ENCODE results near the gene EEF2K.
"Not testable (repeated sequence)": the region's sequence is repeated elsewhere in the genome, so short reads cannot be mapped to it uniquely, and the experiment has no call there.

EEF2K gene

DNA sequence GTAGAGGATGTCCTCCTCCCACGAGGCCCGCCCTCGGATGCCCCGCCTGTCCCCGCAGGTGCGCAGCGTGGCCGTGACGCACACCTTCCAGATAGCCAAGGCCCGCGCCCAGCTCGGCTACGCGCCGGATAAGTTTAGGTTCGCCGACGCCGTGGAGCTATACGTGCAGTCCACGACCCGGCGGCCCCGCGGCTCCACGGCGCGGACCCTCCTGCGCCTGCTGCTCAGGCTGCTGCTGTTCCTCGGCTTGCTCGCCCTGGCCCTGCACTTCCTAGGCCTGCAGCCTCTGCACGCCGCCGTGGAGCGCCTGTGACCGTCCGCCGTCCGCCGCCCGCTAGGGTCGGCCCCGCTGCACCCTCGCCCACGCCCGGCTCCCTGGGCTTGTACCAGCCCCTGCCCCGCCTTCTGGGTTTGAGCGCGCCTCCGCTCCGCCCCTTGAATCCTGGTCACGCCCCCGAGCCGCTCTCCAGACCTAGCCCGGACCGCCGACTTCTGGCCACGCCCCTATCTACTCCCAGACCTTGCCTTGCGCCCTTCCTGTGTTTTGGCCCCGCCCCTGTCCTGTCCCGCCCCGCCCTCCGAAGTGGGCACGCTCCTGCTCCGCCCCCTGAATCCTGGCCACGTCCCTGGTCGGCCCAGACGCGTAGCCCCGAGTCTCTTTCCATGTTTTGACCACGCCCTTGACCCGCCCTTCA lies 15.8 kb upstream of the EEF2K start:
- peak; percentile 98 for DNase-seq (ENCODE audit: low read depth)

DNA sequence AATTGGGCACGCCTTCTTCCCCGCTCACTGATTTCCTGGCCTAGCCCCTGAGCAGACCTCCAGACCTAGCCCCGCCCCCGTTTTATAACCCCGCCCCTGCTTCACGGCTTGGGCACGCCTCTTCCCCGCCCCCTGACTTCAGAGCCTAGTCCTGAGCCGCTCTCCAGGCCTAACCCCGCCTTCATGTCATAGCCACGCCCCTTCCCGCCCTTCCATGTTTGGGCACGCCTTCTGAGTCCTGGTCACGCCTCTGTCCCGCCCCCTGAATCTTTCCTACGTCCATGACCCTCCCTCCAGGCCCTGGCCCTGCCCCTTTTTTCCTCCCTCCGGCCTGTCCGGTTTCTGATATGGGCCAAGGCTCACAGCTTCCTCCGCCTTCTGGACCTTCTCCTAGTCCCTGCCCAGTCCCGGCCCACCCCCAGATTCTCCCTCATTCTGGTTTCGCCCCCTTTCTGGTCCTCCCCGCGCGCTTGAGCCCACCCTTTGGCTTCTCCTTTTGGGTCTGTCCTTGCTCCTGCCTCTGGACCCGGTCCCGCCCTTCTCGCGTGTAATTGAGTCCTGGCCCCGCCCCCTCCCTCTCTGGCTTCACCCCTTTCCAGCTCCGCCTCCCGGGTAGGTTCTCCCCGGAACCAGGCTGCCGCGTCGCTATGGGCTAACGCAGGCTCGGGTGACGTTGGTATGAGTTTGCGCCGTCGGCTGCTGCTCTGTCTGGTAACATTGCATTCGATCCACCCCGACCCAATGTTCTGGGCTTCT lies 15.1 kb upstream of the EEF2K start:
- peak; percentile 96 for DNase-seq (ENCODE audit: low read depth)

DNA sequence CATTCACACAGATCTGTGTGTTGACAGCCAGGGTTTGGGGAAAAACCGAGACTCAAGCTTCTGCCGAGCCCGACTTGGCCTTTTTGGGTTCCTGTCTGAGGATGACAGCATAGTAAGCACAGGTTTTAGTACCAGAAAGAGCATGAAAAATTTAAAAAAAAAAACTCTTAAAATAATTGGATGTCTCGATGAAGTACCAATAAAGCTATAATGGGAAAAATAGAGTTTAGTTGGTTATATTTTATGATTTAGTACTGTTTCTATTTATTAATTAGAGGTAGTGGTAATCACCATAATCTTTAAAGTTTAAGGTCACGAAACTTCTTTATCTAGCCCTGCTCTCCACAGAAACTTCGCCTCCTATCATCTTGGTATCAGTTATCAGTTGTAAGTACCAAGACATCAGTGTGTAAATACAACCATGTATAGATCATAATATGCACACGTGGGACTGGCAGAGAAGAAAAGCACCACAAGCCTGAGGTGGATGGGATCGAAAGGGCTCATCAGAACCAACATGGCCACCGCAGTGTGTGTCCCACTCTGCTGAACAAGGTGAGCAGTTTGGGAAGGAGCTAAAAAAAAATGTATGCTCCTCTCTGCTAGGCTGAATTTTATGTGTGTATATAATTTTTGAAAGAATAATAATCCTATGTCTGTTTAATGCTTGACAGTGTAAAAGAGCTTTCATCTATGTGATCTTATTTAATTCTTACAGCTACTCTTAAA lies 14.4 kb upstream of the EEF2K start:
- no peak for DNase-seq (ENCODE audit: low read depth)

DNA sequence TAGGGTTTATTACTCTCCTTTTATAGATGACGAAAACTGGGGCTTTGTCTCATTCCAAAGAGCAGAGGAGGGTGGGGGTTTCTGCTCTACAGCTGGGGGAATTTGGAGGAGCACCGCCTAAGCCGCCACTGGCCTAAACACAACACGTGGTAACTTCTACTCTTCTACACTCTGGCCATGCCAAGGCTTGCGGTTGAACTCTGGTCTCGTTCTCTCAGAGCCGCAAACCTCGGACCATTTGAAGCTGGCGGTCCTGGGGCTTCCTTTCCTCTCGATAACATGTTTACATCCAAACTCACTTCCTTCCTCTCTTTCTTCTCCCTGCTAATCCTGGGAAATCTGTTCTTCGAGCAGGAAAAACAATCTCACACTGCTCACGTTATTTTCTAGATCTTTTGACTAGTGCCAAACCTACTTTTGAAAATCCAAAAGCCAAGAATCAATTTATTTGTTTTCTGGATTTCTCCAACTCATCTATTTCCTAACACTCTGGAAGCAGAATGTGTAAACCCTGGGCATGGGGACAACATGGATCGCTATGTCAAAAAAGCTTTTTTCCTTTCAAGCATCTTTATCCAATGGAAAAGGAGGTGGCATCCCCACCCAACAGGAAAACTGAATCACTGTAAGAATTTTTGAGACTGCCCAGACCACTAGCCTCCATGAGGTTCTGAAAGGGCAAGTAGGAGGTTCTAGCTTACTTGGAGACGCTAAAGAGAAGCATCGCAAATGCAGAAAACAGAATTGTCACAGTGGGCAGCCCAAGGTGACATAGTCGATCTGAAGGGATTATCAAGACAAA lies 13.6 kb upstream of the EEF2K start:
- peak; percentile 62 for DNase-seq (ENCODE audit: low read depth)

- no peak for DNase-seq (ENCODE audit: low read depth)
Measured at GRCh38 chr16:22193063-22193411, 13.0 kb upstream of the EEF2K start.

DNA sequence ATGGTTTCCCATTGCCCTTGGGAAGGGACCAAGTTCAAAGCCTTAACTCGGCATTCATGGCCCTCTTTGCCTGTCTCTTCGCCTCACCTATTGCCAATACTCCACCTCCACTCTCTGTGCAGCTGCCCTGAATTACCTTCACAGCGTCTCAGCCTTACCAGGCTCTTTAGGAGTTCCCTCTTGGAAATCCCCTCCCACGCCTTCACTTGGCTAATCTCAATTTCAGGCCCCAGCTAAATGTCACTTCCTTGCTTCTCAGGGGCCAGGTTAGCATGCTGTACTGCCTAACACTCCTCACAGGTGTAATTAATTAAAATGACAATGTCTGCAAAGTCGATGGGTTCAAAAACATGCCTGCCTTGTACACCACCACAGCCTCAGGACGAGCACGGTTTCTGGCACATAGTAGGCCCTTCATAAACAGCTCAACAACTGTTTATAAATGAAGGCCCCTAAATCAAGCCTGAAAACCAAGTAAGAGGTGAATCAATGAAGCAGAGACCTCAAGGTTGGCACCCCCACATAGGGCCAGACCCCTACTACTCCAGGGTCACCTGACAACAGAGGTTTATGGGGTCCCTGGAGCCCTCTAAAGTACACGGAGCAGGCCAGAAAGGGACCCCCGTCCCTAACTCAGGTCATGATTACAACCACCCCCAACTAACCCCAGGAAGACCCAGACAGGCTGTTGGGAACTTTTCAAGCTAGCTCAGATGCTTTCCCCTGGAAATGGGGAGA lies 11.2 kb upstream of the EEF2K start:
- no peak for DNase-seq (ENCODE audit: low read depth)

GRCh38 chr16:22195445-22195694 lies 10.7 kb upstream of the EEF2K start:
- DNase-seq (ENCODE audit: low read depth) = no peak

GRCh38 chr16:22195695-22196558 lies 10.2 kb upstream of the EEF2K start:
- DNase-seq (ENCODE audit: low read depth) = peak; percentile 77

- not testable (repeated sequence) for DNase-seq (ENCODE audit: low read depth)
Measured at GRCh38 chr16:22196559-22197168, 9.4 kb upstream of the EEF2K start.

GRCh38 chr16:22198547-22199293 lies 7.4 kb upstream of the EEF2K start:
- DNase-seq (ENCODE audit: low read depth) = no peak

GRCh38 chr16:22202261-22202637 lies 3.8 kb upstream of the EEF2K start:
- no peak for DNase-seq (ENCODE audit: low read depth)

- no peak for DNase-seq (ENCODE audit: low read depth)
Measured at GRCh38 chr16:22203091-22203490, 3.0 kb upstream of the EEF2K start.

DNA sequence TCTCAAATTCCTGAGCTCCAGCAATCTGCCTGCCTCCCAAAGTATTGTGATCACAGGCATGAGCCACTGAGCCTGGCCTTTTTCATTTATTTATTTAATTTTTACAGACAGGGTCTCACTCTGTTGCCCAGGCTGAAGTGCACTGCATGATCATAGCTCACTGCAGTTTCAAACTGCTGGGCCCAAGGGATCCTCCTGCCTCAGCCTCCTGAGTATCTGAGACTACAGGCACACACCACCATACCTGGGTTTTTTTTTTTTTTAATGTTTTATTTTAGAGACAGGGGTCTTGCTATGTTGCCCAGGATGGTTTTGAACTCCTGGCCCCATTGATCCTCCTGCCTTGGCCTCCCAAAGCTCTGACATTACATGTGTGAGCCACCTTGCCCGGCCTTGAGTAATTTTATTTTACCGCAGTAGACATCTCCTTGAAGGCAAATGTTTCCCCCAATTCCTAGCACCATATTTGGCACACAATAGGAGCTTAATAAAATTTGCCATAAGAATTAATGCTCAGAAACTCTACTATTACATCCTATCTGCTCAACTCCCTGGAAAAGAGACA lies 1.9 kb upstream of the EEF2K start:
- no peak for DNase-seq (ENCODE audit: low read depth)

- no peak for DNase-seq (ENCODE audit: low read depth)
Measured at GRCh38 chr16:22205577-22206012, 483 bp upstream of the EEF2K start.

DNA sequence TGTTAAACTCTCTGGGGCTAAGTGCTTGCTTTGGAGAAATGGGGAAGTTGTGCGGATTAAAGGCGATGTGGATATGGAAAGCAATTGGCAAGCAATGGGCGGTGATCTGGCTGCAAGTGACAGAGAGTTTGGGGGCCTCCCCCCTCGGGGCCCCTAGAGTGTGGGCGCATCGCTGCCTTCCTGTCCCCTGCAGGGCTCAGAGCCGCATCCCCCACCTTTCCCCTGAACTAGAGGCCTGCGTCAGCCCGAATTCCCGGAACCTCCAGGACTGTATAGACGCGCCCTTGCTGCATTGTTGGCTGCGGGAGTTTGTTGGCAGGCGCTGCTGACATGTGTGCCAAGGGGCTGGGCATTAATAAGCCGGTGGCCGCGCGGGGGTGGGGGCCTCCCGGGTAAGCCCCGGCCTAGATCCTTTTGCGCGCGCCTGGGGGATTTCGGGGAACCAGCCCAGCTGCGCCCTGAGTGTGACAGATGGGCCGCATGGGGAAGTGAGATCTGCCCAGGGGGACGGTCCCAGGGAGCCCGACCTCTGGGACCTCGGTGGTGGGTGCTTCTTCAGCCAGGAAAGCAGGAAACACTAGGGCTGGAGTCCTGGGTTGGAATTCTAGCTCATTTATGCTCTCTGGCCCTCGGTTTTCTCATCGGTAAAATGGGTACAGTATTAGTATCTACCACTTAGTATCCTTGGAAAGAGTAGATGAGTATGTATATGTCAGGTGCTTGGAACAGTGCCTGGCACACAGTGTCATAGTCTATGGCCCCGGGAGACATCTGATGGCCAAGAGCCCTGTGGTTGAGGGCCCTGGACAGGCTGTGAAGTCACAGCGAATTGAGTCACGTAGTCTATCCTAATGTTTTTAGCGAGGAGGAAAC lies 1.0 kb downstream of the EEF2K start:
- DNase-seq (ENCODE audit: low read depth) = peak; percentile 73

DNA sequence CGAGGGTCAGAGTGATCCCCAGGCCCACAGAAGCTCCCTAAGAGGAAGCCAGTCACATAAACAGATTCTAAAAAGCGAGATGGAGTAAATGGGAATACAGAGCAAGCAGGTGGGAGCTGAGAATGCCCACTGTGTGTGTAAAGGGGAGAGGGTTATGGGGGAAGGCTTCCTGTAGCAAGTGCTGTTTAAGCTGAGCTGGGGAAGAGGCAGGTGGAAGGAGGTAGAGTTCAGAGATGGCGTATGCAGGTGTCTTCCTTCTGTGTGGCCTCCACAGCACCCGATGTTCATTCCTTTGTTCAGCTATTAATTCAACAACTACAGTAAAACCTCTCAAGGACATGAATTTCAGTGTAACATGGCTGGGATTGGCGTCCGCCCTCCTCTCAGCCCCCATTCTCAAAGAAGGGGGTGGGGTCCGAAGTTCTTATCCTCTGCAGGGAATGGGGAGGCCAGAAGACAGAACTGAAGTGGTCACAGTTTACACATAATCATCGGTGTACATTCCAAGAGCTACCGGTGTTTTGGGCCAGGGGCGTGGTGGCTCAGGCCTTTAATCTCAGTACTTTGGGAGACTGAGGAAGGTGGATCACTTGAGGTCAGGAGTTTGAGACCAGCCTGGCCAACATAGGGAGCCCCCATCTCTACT lies 1.8 kb downstream of the EEF2K start:
- no peak for DNase-seq (ENCODE audit: low read depth)

DNA sequence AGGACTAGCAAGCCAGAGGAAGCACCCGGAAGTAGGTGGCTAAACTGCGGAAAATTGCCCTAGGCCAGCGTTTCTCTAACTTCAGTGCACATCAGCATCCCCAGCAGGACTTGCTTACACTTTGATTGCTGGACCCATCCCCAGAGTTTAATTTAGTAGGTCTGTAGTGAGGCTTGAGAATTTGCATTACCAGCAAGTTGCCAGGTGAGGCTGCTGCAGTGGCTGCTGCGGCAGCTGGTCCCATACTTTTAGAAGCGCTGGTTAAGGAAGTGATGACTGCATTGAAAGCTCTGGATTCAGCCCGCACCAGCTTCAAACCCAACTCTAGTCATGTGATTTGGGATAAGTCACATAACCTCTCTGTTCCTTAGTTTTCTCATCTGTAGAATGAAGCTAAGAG lies 4.2 kb downstream of the EEF2K start:
- no peak for DNase-seq (ENCODE audit: low read depth)

DNA sequence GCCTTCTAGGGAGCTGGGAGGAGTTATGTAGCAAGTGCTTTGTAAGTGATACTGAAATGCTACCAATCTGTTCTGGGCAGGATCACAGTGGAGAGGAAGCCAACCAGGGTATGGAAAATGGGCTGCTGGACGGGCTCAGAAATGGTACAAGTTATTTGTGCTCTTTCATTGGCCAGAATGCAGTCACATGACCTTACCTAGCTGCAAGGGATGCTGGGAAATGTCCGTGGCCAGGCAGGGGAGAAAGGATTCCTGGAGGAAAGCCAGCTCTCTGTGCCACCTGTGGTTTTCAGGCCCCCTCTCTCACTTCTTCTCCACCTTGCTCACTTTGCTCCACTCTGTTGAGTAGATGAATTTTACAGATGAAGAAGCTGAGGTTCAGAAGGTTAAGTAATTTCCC lies 4.8 kb downstream of the EEF2K start:
- DNase-seq (ENCODE audit: low read depth) = no peak

All from stimulated activated CD8-positive, alpha-beta memory T cell treated with anti-CD3 and anti-CD28 coated beads, Interleukin-4, amount 100 ng/mL, for 24 hours (primary cell).